A673 (cell line): ENCODE results near the gene SNX32.

Experiments used
- EZH2 ChIP-seq: fragments of 200-600 bp; sonication (generic); IDR thresholded peaks from 2 replicates; pipeline ENCODE4 v1.6.1; 2017; ENCODE audit warnings: borderline replicate concordance, low read depth, mild to moderate bottlenecking, mixed read lengths, antibody characterized with exemption, low read length; ENCODE audit not compliant: poor library complexity, severe bottlenecking
- TF ChIP-seq, protein P1 (sequence below): fragments of 300-800, 200-600 bp; sonication (generic); conservative IDR thresholded peaks from 2 replicates; pipeline ENCODE4 v1.5.1; 2017; ENCODE audit warnings: low read depth, mild to moderate bottlenecking, antibody characterized with exemption, low read length, moderate library complexity, mixed read lengths

- TF ChIP-seq, protein P1, sequence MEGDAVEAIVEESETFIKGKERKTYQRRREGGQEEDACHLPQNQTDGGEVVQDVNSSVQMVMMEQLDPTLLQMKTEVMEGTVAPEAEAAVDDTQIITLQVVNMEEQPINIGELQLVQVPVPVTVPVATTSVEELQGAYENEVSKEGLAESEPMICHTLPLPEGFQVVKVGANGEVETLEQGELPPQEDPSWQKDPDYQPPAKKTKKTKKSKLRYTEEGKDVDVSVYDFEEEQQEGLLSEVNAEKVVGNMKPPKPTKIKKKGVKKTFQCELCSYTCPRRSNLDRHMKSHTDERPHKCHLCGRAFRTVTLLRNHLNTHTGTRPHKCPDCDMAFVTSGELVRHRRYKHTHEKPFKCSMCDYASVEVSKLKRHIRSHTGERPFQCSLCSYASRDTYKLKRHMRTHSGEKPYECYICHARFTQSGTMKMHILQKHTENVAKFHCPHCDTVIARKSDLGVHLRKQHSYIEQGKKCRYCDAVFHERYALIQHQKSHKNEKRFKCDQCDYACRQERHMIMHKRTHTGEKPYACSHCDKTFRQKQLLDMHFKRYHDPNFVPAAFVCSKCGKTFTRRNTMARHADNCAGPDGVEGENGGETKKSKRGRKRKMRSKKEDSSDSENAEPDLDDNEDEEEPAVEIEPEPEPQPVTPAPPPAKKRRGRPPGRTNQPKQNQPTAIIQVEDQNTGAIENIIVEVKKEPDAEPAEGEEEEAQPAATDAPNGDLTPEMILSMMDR: no peak
- no peak for TF ChIP-seq EZH2
Observed at GRCh38 chr11:65895482-65895981, 61.8 kb downstream of the SNX32 start.
